Hepatic stellate cell (primary cell): ENCODE data around the gene FAM227B.
"Not testable (repeated sequence)": the region's sequence is repeated elsewhere in the genome, so short reads cannot be mapped to it uniquely, and the experiment has no call there.

Experiments
- DNase-seq: peaks from one replicate; pipeline ENCODE4 v3.0.0; 2011; ENCODE audit warnings: low spot score

FAM227B gene

DNA sequence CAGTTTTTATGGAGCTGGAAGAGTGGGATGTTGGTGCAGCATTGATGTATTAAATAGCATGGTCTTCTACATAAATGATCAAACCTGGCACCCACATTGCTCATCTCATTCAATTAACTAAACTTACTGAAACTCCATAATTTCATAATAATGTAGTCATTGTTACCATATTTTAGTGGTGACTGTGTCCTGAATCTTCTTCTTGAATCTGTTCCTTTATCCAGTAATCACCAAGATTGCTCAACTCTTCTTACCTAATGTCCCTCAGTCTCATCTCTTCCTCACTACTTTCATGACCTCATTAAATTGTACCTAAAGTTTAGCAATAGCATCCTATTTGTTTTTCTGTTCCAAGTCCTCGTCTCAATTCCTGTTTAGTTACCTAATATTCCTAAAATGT, 127.8 kb downstream of the FAM227B start:
- DNase-seq: no peak

DNA sequence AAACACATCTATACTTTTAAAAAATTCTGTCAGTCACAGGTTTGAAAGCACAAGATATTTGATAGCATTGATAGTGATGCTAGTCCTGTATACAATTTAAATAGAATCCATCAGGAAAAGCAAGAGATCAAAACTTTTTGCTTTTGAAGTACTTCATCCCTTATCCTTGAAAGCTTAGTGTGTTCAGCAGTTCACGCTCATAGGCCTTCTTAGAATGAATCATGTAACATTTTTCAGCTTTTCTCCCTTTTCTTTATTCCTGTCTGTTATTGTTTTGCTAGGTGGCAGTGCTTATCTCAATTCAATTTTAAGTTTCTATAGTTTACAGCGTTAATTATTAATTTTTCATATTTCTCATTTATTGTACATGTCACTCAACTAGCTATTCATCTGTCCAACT, 128.5 kb downstream of the FAM227B start:
- DNase-seq: no peak

DNA sequence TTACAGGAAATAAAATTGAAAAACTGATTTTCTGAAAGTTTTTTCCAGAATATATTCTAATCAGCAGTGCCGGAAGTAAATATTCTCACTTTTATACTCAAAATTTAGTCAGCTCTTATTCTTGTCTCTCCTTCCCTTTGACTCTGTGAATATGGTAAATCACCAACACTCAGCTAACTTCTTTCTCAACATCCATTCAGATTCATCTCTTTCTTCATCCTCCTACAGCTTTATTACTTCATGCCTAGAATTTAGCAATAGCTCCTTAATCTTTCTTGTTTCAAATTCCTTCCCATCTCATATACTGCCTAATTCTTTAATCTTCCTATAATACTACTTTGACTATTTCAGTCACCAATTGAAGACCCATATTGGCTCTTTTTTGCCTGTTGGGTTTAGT, 129.7 kb downstream of the FAM227B start:
- no peak for DNase-seq

DNA sequence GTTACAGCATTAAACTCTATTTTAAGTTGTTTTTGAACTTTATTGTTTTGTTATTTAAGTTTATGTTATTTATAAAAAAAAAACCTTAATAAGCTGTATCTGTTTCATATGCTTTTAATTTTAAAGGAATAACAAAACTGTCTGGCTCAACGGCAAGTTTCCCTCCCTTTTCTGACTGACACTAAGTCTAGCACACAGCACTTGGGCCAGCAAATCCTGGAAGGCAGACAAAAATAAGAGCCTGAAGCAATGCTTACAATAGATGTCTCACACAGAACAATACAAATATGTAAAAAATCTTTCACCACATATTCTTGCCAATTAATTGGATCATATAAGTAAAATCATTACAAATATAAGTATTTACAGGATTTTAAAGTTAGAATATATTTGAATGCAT, 135.2 kb downstream of the FAM227B start:
- DNase-seq: not testable (repeated sequence)

GRCh38 chr15:49478982-49479381, 141.6 kb downstream of the FAM227B start:
- not testable (repeated sequence) for DNase-seq

- DNase-seq: not testable (repeated sequence)
These were observed 142.6 kb downstream of the FAM227B start for GRCh38 chr15:49478021-49478420.

DNA sequence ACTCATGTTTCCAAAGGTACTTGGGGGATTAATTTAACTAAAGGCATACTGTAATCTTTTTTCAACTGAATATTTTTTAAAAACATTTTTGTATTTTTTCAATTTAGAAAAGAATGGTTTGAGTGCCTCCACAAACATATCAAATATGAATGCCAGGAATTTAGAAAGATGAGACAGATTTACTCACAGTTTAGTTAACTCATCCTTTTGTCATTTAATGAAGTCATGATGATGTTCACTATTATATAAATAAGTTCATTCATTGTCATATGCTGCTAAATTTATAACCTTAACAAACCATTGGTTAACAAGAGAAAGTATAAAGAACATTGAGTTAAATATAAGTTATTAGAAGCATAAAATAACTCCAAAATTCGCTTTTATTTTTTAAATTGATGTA, 147.6 kb downstream of the FAM227B start:
- no peak for DNase-seq

DNA sequence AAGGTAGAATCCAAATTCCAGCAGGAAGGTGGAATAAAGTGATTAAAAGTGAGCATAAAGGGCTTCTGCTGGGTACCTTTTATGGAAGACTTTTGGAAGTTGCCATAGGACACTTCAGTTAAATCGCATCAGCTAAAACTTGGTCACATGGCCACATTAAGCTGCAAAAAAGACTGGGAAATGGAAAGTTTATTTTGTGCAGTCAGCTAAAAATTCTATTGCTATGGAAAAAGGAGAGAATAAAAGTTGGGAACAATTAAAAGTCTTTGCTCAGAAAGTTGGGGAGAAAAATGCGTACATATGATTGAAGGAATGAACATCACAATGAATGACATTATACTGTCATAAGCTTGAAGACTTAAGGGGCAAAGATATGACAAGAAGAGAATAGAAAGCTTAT, 148.3 kb downstream of the FAM227B start:
- DNase-seq: no peak

GRCh38 chr15:49471733-49472132, 148.9 kb downstream of the FAM227B start:
- no peak for DNase-seq

DNA sequence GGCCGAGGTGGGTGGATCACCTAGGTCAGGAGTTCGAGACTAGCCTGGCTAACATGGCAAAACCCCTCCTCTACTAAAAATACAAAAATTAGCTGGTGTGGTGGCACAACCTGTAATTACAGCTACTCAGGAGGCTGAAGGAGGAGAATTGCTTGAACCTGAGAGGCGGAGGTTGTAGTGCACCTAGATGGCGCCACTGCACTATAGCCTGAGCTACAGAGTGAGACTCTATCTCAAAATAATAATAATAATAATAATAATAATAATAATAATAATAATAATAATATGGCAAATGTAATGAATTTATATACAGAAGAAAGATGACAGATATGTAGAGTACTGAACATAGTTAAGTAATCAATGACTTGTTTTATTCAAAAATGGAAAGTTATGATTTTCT, 149.4 kb downstream of the FAM227B start:
- not testable (repeated sequence) for DNase-seq

DNA sequence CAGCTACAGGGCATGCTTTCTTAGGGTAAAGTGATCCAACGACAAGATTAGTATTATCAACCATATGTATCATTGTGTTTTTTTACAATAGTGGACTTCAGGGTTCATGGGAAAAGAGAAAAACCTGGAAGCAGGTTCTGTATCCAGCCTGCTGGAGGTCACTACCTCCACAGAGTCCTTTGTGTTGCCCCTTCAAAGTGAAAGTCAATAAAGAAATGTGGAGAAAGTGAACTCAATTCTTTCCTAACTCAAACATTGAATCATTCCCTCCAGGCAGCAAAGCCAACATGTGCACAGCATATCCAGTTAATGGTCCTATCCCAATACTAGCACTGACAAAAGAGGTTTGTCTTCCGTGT, 152.2 kb downstream of the FAM227B start:
- no peak for DNase-seq

DNA sequence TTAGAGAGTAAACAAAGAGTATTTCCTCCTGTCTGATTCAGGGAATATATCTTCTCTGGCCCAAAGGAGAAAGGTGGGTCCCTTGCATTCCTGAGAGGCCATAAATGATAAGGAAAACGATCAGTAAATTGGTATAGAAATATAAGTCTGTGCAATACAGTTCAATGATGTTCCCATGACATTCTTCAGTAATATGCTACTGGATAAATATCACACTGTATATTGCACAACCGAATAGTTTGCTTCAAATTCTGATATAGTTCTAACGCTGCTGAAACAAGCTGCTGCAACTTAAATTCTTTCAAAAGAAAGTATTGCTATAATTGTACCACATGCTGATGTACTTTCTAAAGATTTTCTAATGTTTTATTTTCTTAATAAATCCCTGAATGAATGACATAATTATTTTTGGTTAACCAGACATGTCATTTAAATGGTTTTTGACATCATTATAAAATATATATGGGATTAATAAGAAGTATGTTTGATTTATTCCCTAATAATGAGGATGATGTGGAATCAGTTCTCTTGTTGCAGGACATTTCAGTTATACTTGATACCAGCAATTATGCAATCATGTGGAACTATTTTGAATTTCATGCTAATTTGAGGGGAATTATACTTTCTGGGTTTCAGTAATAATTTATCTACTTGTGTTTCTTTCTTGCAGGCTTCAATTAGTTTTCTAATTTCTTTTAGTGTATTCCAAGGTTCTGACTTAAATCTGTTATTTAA, 152.7 kb downstream of the FAM227B start:
- no peak for DNase-seq

DNA sequence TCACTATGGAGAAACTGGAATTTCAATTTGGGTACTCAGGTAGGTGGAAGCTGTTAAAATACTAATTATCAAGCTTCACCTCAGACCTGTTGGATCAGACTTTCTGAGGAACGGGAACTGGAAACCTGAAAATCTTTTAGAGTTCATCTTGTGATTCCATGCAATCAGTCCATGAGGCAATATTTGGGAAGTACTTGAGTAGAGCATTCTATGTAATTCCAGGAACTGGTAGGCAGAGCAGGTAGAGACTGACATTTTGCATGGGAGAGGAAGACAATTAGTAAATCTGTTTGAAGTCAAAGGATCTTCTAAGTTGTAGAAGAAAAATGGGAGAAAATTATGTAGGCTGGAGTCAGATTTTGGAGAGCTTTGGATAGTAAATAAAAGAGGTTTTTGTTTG, 154.5 kb downstream of the FAM227B start:
- no peak for DNase-seq

- no peak for DNase-seq
These were observed 156.1 kb downstream of the FAM227B start for GRCh38 chr15:49464522-49464921.

DNA sequence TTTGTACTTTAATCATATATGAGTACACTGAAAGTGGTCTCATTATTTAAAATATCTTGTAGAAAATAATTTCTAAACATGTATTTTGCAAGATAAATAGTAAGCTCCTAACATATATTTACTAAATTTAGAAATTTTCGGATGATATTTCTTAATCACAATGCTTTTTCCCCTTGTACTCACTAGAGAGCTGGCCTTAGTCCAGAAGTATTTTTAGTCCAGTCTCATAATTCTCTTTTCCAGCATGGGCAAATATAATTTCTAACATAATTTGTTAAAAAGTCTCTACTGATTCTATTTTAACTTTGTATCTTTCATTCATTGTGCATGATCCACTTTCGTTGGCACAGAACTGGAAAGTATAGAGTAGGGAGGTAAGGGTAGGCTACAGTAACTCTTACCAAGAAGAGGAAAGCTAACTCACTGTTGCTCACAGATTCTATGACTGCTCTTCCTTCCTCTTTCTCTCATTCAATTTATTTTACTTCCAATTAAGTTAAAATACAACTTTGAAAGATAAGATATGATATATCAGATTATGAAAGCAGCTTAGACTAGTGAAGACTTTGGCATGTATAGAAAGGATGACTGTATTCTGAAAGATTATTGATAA, 158.3 kb downstream of the FAM227B start:
- no peak for DNase-seq

- DNase-seq: no peak
These were observed 160.1 kb downstream of the FAM227B start for GRCh38 chr15:49460411-49460941.

GRCh38 chr15:49458145-49458544, 162.5 kb downstream of the FAM227B start:
- no peak for DNase-seq

GRCh38 chr15:49456166-49456565, 164.5 kb downstream of the FAM227B start:
- DNase-seq: no peak

DNA sequence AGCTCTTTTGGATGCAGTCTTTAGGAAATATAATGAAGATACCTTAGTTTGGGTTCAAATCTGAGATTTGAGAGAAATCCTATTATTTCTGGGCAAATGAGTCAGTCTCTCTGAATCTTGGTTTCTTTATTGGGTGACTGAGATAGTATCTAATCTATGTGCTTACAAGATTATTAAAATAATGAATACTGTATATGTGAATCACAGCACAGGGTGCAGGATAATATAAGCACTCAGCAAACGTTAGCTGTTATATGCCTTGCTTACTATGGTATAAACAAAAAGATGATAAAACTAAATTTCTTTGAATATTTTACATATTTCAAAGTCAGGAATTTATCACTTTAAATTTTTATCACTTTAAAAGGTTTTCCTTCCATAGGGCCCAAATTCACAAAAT, 168.0 kb downstream of the FAM227B start:
- DNase-seq: no peak

GRCh38 chr15:49441816-49442215, 178.8 kb downstream of the FAM227B start:
- no peak for DNase-seq

DNA sequence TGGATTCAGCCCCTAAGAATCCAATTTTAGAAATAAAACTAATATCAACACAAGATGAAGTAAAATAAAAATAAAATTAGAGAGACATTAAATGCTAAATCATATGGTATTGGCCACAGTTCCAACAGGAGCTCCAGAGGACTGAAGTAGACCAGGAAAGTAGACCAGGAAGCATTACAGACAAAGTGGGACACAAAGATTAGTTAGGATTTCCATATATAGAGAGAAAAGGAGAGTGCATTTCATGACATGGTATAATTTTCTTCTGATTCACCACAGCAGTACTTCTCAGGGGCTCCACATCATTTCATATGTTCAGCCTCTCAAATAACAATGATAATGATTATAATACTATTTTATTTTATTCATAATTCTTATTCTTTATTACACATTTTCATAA, 179.3 kb downstream of the FAM227B start:
- no peak for DNase-seq

- no peak for DNase-seq
These were observed 180.8 kb downstream of the FAM227B start for GRCh38 chr15:49439678-49440395.

GRCh38 chr15:49438962-49439631, 181.5 kb downstream of the FAM227B start:
- no peak for DNase-seq
